GM19025 (cell line): ENCODE measurements around the gene AFG1L.
"Not testable (repeated sequence)": the region's sequence is repeated elsewhere in the genome, so short reads cannot be mapped to it uniquely, and the experiment has no call there.

Experiments used
- ATAC-seq: cut with Tn5 transposase; IDR thresholded peaks from one replicate; pipeline ENCODE4 v1.9.1; 2021; ENCODE audit warnings: mild to moderate bottlenecking, low read depth, moderate library complexity; ENCODE audit not compliant: unreplicated experiment

The AFG1L gene

GRCh38 chr6:108287373-108287772 lies 7.5 kb upstream of the AFG1L start:
- no peak for ATAC-seq

- ATAC-seq, result no peak
Measured at GRCh38 chr6:108288742-108289141, 6.1 kb upstream of the AFG1L start.

- no peak for ATAC-seq
Measured at GRCh38 chr6:108291091-108291490, 3.8 kb upstream of the AFG1L start.

GRCh38 chr6:108292561-108292960 lies 2.3 kb upstream of the AFG1L start:
- ATAC-seq, result not testable (repeated sequence)

GRCh38 chr6:108293527-108294296 lies 1.1 kb upstream of the AFG1L start:
- ATAC-seq, result no peak

GRCh38 chr6:108294297-108294726 lies 542 bp upstream of the AFG1L start:
- ATAC-seq, result peak; percentile 14

GRCh38 chr6:108295676-108296075 lies 822 bp downstream of the AFG1L start:
- ATAC-seq, result no peak

GRCh38 chr6:108302386-108302785 lies 7.5 kb downstream of the AFG1L start:
- ATAC-seq, result no peak

GRCh38 chr6:108304646-108305045 lies 9.8 kb downstream of the AFG1L start:
- ATAC-seq, result no peak

GRCh38 chr6:108308641-108309040 lies 13.8 kb downstream of the AFG1L start:
- ATAC-seq, result not testable (repeated sequence)

GRCh38 chr6:108309844-108310243 lies 15.0 kb downstream of the AFG1L start:
- no peak for ATAC-seq

GRCh38 chr6:108312605-108313004 lies 17.8 kb downstream of the AFG1L start:
- ATAC-seq, result no peak

- no peak for ATAC-seq
Measured at GRCh38 chr6:108321253-108321747, 26.4 kb downstream of the AFG1L start.

- no peak for ATAC-seq
Measured at GRCh38 chr6:108322728-108323127, 27.9 kb downstream of the AFG1L start.

GRCh38 chr6:108323710-108324466 lies 29.0 kb downstream of the AFG1L start:
- ATAC-seq, result no peak

GRCh38 chr6:108330221-108330785 lies 35.4 kb downstream of the AFG1L start:
- ATAC-seq, result not testable (repeated sequence)

- no peak for ATAC-seq
Measured at GRCh38 chr6:108330806-108331205, 36.0 kb downstream of the AFG1L start.

GRCh38 chr6:108331982-108332381 lies 37.1 kb downstream of the AFG1L start:
- no peak for ATAC-seq

- no peak for ATAC-seq
Measured at GRCh38 chr6:108336971-108337370, 42.1 kb downstream of the AFG1L start.

- no peak for ATAC-seq
Measured at GRCh38 chr6:108337721-108338120, 42.9 kb downstream of the AFG1L start.

- ATAC-seq, result no peak
Measured at GRCh38 chr6:108341372-108341771, 46.5 kb downstream of the AFG1L start.
